Measurements from ENCODE around the gene GATC.

GRCh38 chr12:120460157-120460556, 13.9 kb downstream of the GATC start:
- TF ChIP-seq, protein P1, sequence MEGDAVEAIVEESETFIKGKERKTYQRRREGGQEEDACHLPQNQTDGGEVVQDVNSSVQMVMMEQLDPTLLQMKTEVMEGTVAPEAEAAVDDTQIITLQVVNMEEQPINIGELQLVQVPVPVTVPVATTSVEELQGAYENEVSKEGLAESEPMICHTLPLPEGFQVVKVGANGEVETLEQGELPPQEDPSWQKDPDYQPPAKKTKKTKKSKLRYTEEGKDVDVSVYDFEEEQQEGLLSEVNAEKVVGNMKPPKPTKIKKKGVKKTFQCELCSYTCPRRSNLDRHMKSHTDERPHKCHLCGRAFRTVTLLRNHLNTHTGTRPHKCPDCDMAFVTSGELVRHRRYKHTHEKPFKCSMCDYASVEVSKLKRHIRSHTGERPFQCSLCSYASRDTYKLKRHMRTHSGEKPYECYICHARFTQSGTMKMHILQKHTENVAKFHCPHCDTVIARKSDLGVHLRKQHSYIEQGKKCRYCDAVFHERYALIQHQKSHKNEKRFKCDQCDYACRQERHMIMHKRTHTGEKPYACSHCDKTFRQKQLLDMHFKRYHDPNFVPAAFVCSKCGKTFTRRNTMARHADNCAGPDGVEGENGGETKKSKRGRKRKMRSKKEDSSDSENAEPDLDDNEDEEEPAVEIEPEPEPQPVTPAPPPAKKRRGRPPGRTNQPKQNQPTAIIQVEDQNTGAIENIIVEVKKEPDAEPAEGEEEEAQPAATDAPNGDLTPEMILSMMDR (IDR thresholded peaks at IDR 0.05; ENCODE audit: low read depth, low read length), result no peak
- no peak for TF ChIP-seq POLR2A (IDR thresholded peaks at IDR 0.05; ENCODE audit: extremely low read depth, insufficient read length)

All from NB4 (cell line).